Activated naive CD4-positive, alpha-beta T cell treated with anti-CD3 and anti-CD28 coated beads, Interleukin-2, amount 50 U/mL, for 72 hours (primary cell): ENCODE results near the gene AMPH. TPM values are rescaled to one million over a fixed set of nuclear protein-coding genes. Genes with fewer than 3 reads are reported as not detected.
A peak's percentile ranks its signal among the peaks of the same experiment; 100 is the strongest.
"Not testable (repeated sequence)": the region's sequence is repeated elsewhere in the genome, so short reads cannot be mapped to it uniquely, and the experiment has no call there.

ENCODE experiments used
- ATAC-seq, 2 donors: fragments of 150-1000 bp; cut with Tn5 transposase; 2 replicates each; pipeline ENCODE4 v1.10.0; 2021; ENCODE audit warnings: mild to moderate bottlenecking in 2 of 2, moderate library complexity in 2 of 2
- DNase-seq, 2 donors: peaks; one replicate each; pipeline ENCODE4 v3.0.0; 2021 to 2022; ENCODE audit warnings: low spot score in 2 of 2
- H3K27ac Mint-ChIP-seq, 2 donors: one replicate each; pipeline ENCODE4 v1.8.0; 2022; ENCODE audit warnings: mild to moderate bottlenecking in 2 of 2, mixed read lengths in 2 of 2
- H3K36me3 Mint-ChIP-seq, 2 donors: one replicate each; pipeline ENCODE4 v1.8.0; 2022; ENCODE audit warnings: mixed read lengths in 2 of 2
- H3K9me3 Mint-ChIP-seq, 2 donors: one replicate each; pipeline ENCODE4 v1.8.0; 2022; ENCODE audit warnings: mixed read lengths in 2 of 2
- total RNA-seq, 2 donors: library from RNA; stranded (reverse); gene quantifications; one replicate each; pipeline ENCODE4 v1.2.3, GENCODE V29; 2022

Gene AMPH
- total RNA-seq, 2 donors from 2014 or later, result not detected

GRCh38 chr7:38367301-38367890, 263.8 kb downstream of the AMPH start:
- peak in 1 of 2 donors; percentile 17 for DNase-seq
- Mint-ChIP-seq H3K9me3 (no peaks in the 10 kb centered on the region), H3K27ac (peak overlapping the region; percentile 75 to 84), H3K36me3 (no peaks in the 10 kb centered on the region)
- ATAC-seq, result peak; percentile 62 to 75

GRCh38 chr7:38363379-38363778, 267.8 kb downstream of the AMPH start:
- H3K9me3 Mint-ChIP-seq, result not testable (repeated sequence)
- peak overlapping the region; percentile 70 to 89 for H3K27ac Mint-ChIP-seq
- ATAC-seq (peak; percentile 15 to 25), DNase-seq (peak; percentile 70 to 78)
- H3K36me3 Mint-ChIP-seq, result peaks cover 9 to 16% of the 10 kb centered on the region in 2 donors

- H3K36me3 Mint-ChIP-seq, result peaks cover 9 to 16% of the 10 kb centered on the region in 2 donors
- DNase-seq, result peak; percentile 44 to 67
- not testable (repeated sequence) for H3K9me3 Mint-ChIP-seq
Observed at GRCh38 chr7:38362611-38363237, 268.4 kb downstream of the AMPH start.

GRCh38 chr7:38360776-38361175, 270.4 kb downstream of the AMPH start:
- peaks cover 9 to 16% of the 10 kb centered on the region in 2 donors for H3K36me3 Mint-ChIP-seq
- no peak overlapping the region for H3K27ac Mint-ChIP-seq
- no peak for DNase-seq

More at GRCh38 chr7:38362611-38363237, 268.4 kb downstream of the AMPH start:
- peak overlapping the region; percentile 87 to 89 for H3K27ac Mint-ChIP-seq
- ATAC-seq, result peak; percentile 50 to 61

GRCh38 chr7:38359071-38359601, 272.0 kb downstream of the AMPH start:
- ATAC-seq, result peak; percentile 66 to 76
- peaks cover 9 to 16% of the 10 kb centered on the region in 2 donors for H3K36me3 Mint-ChIP-seq
- not testable (repeated sequence) for H3K9me3 Mint-ChIP-seq
- peak; percentile 73 to 81 for DNase-seq
- H3K27ac Mint-ChIP-seq, result peak overlapping the region; percentile 94 to 99

More at GRCh38 chr7:38360776-38361175, 270.4 kb downstream of the AMPH start:
- no peaks in the 10 kb centered on the region for H3K9me3 Mint-ChIP-seq
- ATAC-seq, result no peak

- Mint-ChIP-seq H3K27ac (peak overlapping the region; percentile 94 to 99), H3K36me3 (peaks cover 9 to 22% of the 10 kb centered on the region in 2 donors)
- peak; percentile 63 to 68 for ATAC-seq
- DNase-seq, H3K9me3 Mint-ChIP-seq: not testable (repeated sequence)
Observed at GRCh38 chr7:38358273-38358831, 272.8 kb downstream of the AMPH start.

GRCh38 chr7:38354271-38354851, 276.8 kb downstream of the AMPH start:
- H3K9me3 Mint-ChIP-seq, ATAC-seq: not testable (repeated sequence)
- peaks cover 5 to 24% of the 10 kb centered on the region in 2 donors for H3K36me3 Mint-ChIP-seq
- peak overlapping the region; percentile 77 to 91 for H3K27ac Mint-ChIP-seq
- peak in 1 of 2 donors; percentile 66 for DNase-seq

GRCh38 chr7:38353431-38353881, 277.7 kb downstream of the AMPH start:
- not testable (repeated sequence) for H3K9me3 Mint-ChIP-seq, DNase-seq
- H3K27ac Mint-ChIP-seq, result peak overlapping the region in 1 of 2 donors; percentile 91
- peak; percentile 54 to 56 for ATAC-seq
- peaks cover 4 to 17% of the 10 kb centered on the region in 2 donors for H3K36me3 Mint-ChIP-seq

GRCh38 chr7:38351601-38352000, 279.6 kb downstream of the AMPH start:
- H3K36me3 Mint-ChIP-seq, result peaks cover 4 to 16% of the 10 kb centered on the region in 2 donors
- no peak for ATAC-seq
- H3K9me3 Mint-ChIP-seq, result no peaks in the 10 kb centered on the region
- H3K27ac Mint-ChIP-seq, result no peak overlapping the region
- DNase-seq, result no peak

- peak overlapping the region; percentile 86 to 98 for H3K27ac Mint-ChIP-seq
- not testable (repeated sequence) for H3K9me3 Mint-ChIP-seq, DNase-seq, ATAC-seq
- H3K36me3 Mint-ChIP-seq, result peaks cover 4 to 16% of the 10 kb centered on the region in 2 donors
Observed at GRCh38 chr7:38350777-38351176, 280.4 kb downstream of the AMPH start.

- peak overlapping the region; percentile 94 to 98 for H3K27ac Mint-ChIP-seq
- H3K36me3 Mint-ChIP-seq, result peaks cover 4 to 16% of the 10 kb centered on the region in 2 donors
Observed at GRCh38 chr7:38349869-38350583, 281.1 kb downstream of the AMPH start.

GRCh38 chr7:38349126-38349795, 281.9 kb downstream of the AMPH start:
- DNase-seq, H3K9me3 Mint-ChIP-seq: not testable (repeated sequence)
- Mint-ChIP-seq H3K36me3 (peaks cover 4 to 16% of the 10 kb centered on the region in 2 donors), H3K27ac (peak overlapping the region; percentile 94 to 98)
- ATAC-seq, result peak; percentile 56 to 62

More at GRCh38 chr7:38349869-38350583, 281.1 kb downstream of the AMPH start:
- not testable (repeated sequence) for H3K9me3 Mint-ChIP-seq
- peak in 1 of 2 donors; percentile 54 for DNase-seq
- ATAC-seq, result peak; percentile 72 to 85

GRCh38 chr7:38345299-38346172, 285.6 kb downstream of the AMPH start:
- H3K36me3 Mint-ChIP-seq, DNase-seq, H3K9me3 Mint-ChIP-seq: not testable (repeated sequence)
- peak overlapping the region in 1 of 2 donors; percentile 77 for H3K27ac Mint-ChIP-seq
- peak; percentile 52 to 58 for ATAC-seq

- peak overlapping the region in 1 of 2 donors; percentile 77 for H3K27ac Mint-ChIP-seq
- DNase-seq, H3K9me3 Mint-ChIP-seq: not testable (repeated sequence)
Observed at GRCh38 chr7:38344741-38345140, 286.4 kb downstream of the AMPH start.

GRCh38 chr7:38342135-38342534, 289.0 kb downstream of the AMPH start:
- not testable (repeated sequence) for H3K36me3 Mint-ChIP-seq, DNase-seq, H3K9me3 Mint-ChIP-seq, ATAC-seq
- peak overlapping the region in 1 of 2 donors; percentile 67 for H3K27ac Mint-ChIP-seq

More at GRCh38 chr7:38344741-38345140, 286.4 kb downstream of the AMPH start:
- not testable (repeated sequence) for H3K36me3 Mint-ChIP-seq
- ATAC-seq, result peak; percentile 40 to 62
